GM18498 (cell line): ENCODE measurements around the gene SEMA5B.

Experiments used
- ATAC-seq: cut with Tn5 transposase; IDR thresholded peaks from one replicate; pipeline ENCODE4 v1.9.1; 2021; ENCODE audit warnings: mild to moderate bottlenecking, moderate library complexity; ENCODE audit not compliant: unreplicated experiment

The SEMA5B gene

GRCh38 chr3:122947196-122947595 lies 80.4 kb downstream of the SEMA5B start:
- ATAC-seq, result no peak

- no peak for ATAC-seq
Measured at GRCh38 chr3:122946185-122946584, 81.4 kb downstream of the SEMA5B start.

GRCh38 chr3:122945230-122945629 lies 82.3 kb downstream of the SEMA5B start:
- ATAC-seq, result no peak

DNA sequence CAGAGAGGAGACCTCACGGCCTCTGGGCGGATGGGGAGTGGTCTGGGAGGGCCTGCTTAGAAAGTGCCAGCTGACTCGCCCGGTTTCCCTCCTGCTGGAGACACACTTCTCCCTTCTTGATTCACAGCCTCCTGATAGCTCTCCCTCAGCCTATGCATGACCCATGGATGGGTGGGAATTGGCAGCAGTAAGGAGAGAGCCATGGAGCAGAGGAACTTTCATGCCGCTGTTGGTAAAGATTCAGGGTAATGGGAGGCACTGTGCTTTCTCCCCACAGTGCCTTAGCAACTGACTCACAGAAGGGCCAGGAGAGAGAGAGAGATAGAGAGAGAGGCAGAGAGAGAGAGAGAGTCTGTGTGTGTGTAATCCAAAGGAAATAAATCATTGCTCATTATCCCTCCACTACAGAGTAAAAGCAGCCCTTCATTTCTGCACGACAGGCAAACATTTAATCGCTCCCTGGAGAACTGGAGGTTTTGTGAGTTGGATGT lies 82.8 kb downstream of the SEMA5B start:
- ATAC-seq, result no peak

DNA sequence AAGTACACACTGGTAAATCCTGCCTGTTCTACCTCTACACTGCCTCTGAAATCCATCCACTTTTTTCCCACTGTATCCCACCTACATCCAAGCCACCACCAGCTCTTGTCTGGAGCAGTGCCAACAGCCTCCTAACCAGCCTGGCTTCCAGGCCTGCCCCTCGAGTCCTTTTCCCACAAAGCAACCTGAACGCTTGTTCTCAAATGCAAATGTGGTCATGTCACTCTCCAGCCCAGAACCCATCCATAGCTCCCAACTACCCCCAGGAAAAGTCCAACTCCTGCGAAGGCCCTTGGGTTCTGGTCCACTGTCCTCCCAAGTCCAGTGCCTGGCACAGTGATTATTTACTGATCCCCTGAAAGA lies 83.8 kb downstream of the SEMA5B start:
- no peak for ATAC-seq

DNA sequence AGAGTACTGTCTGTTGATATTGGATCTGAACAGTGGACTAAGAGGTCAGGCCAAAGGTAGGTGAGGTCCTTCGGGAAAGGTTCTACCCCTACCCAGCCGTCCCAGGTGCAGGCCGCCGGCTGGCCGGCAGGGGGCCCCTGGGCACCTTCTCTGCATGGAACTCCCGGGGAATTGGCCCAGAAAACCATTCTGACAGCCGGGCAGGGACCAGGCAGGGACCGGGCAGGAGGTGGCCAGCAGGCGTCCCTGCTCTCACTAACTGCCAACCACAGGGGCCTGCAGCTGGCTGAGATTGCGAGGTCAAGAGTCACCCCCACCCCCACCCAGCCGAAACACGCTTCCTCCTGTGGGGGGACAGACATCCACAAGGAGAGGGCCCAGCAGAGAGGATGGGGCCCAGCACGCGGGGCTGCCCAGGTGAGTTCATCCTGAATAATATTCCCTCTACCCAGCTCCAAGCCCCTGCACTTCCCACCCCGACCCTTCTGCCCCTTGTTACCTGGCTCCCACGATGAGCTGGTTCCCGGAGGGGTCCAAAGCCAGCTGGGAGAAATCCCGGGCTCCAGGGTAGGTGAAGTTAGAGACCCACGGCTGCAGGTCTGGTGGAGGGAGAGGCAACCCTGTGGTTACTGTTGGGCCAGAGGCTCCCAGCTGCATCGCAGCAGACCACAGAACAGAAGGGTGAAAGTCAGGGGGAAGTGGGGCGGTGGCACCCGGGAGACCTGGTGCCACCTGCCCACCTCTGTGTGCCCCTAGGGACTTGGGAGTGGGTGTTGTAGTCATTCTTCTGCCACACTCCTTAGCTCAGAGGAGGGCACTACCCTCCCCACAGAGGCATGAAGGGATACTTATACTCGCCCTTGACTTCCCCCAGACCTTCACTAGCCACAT lies 84.4 kb downstream of the SEMA5B start:
- ATAC-seq, result peak; percentile 58

- no peak for ATAC-seq
Measured at GRCh38 chr3:122942239-122942638, 85.3 kb downstream of the SEMA5B start.

DNA sequence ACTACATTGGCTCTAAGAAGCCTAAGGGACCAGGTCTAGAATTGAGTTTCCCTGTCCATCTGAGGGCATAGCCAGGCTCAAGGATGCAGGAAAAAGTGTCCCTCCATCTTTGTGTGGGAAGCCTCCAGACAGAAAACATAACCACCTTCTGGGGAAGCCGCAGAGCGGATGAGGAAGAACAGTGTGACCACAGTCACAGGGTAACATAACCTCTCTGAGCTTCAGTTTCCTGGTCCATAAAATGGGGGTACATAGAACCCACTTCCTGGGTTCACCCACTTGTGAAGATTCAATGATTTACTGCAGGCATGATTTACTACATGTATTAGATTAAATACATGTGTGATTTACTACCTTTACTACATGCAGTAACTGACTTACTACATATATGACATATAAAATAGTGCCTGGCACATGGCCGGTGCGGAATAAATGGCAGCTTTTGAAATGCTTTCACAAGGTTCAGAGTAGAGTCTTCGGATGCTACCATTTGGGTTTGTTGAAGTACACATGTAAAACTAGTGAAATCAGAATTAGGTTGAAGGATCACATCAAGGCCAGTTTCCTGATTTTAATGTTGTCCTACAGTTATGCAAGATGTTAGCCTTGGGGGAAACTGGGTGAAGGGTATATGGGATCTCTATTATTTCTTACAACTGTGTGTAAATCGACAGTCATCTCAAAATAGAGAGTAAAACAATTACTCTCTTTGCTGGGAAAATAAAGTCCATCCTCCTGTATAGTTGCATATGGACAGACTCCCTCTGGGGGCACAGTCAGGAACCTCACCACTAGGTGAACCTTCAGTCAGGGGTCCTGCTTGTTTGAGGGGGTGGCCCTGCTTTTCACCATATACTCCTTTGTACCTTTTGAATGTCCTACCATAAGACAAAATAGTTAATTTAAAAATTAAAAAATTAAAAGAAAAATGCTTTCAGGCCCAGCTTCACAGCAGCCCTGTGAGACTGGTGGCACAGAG lies 86.0 kb downstream of the SEMA5B start:
- no peak for ATAC-seq

GRCh38 chr3:122940628-122941086 lies 86.9 kb downstream of the SEMA5B start:
- no peak for ATAC-seq

DNA sequence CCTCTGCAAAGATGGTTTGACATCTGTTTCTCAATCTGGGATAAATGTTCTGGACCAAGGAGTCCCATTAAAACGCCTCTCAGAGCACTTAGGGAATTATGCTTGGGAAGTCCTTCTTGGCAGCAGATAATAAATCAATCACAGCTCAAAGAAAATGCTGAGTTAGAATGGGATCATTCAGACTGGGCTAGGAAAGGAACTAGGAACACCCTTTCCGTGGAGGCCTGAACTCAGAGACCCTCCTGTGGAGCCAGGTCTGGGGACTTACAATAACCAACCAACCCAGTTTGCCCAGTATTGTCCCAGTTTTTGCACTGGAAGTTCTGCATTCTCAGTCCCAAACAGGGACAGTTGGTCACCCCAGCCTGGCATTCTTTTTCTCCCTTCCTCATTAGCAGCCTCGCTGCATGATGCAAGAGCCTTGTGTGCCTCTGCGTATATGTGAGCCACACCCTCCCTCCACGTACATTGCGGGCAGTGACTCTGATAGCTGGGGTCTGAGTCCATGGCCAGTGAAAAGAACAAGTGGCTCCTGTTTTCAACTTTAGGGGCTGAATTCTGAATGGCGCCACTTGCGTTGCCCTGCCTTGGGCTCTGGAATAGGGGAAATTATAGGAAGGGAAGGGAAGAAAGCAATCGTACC lies 88.7 kb downstream of the SEMA5B start:
- ATAC-seq, result no peak

GRCh38 chr3:122937745-122938144 lies 89.8 kb downstream of the SEMA5B start:
- no peak for ATAC-seq

DNA sequence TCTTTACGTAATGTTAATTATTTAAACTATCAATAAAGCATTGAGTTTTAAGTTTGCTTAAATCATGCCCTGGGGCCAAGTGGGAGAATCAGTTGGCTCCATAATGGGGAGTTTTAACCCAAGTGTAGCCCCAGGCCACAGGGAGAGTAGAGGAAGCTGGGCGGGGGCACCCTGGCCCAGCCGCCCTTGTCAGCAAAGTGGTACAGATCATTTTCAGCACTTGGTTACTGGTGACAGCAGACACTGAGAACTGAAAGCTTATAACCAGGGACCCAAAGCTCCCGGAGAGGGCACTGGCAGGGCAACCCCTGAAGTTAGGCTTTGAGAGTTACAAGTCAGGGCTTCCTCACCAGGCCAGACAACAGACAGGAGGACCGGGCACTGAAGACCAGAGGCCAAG lies 90.6 kb downstream of the SEMA5B start:
- ATAC-seq, result no peak

- ATAC-seq, result no peak
Measured at GRCh38 chr3:122936335-122936734, 91.2 kb downstream of the SEMA5B start.

DNA sequence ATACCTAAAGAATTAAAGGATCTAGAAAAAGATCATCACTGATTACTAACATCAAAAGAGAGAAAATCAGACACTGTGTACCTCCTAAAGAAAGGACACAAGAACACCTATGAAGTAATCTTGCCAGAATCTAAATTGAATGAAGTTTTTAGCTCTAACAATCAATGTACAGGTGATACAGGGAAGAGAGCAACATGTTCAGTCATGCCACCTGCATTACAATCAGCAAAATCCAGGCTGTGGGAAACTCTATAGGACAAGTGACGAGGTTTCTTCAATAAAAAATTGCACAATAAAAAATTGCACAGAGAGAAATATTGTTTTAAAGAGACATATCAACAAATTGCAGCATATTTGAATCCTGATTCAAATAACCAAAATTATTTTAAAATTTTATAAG lies 93.3 kb downstream of the SEMA5B start:
- ATAC-seq, result no peak

- ATAC-seq, result no peak
Measured at GRCh38 chr3:122932251-122932967, 95.2 kb downstream of the SEMA5B start.

DNA sequence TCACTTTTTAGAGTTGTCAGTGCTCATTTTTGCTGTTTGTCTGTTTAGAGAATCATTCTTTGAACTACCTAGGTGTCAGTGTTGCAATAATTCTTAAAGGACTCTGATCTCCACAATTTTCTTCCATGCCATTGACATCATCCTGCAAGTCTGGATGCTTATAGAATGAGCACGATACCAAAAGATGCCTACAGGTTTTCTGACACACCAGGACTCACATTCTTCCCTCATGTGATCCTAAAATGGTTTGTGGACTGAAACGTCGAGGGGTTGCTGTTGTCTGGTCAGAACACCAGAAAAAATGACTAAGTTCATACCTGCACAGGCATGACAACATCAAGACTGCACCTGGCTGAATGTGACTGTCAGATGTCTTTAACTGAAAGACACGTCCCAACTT lies 95.9 kb downstream of the SEMA5B start:
- no peak for ATAC-seq

- ATAC-seq, result no peak
Measured at GRCh38 chr3:122930063-122930997, 97.2 kb downstream of the SEMA5B start.

GRCh38 chr3:122929188-122930062 lies 98.1 kb downstream of the SEMA5B start:
- no peak for ATAC-seq
